ENCODE results near the gene UNC45B.
A peak's percentile ranks its signal among the peaks of the same experiment; 100 is the strongest.
"Not testable (repeated sequence)": the region's sequence is repeated elsewhere in the genome, so short reads cannot be mapped to it uniquely, and the experiment has no call there.

Gene UNC45B

GRCh38 chr17:35138218-35138617 is 9.4 kb upstream of the UNC45B start:
- DNase-seq (ENCODE audit: low read depth) = no peak
- H3K4me3 ChIP-seq (ENCODE audit: low read depth, low read length) = no peak overlapping the region

- peak within 1 kb of the TSS; percentile 85 for H3K4me3 ChIP-seq (ENCODE audit: low read depth, low read length)
- DNase-seq (ENCODE audit: low read depth) = peak; percentile 54
Measured at GRCh38 chr17:35141681-35142466, 5.7 kb upstream of the UNC45B start, which contains the start of gene NLE1. NLE1 (minus strand) TSS chr17:35142303; CDS start chr17:35142275, 28 bp downstream.

- H3K4me3 ChIP-seq (ENCODE audit: low read depth, low read length) = peak overlapping the region; percentile 85
- DNase-seq (ENCODE audit: low read depth) = no peak
Measured at GRCh38 chr17:35142467-35142796, 5.2 kb upstream of the UNC45B start.

- no peak for DNase-seq (ENCODE audit: low read depth)
- no peak overlapping the region for H3K4me3 ChIP-seq (ENCODE audit: low read depth, low read length)
Measured at GRCh38 chr17:35144840-35145239, 2.8 kb upstream of the UNC45B start.

GRCh38 chr17:35146214-35146833 is 1.3 kb upstream of the UNC45B start:
- H3K4me3 ChIP-seq (ENCODE audit: low read depth, low read length) = no peak overlapping the region

GRCh38 chr17:35148144-35148543 is 527 bp downstream of the UNC45B start:
- DNase-seq (ENCODE audit: low read depth) = no peak

More at GRCh38 chr17:35146214-35146833, 1.3 kb upstream of the UNC45B start:
- DNase-seq (ENCODE audit: low read depth) = no peak

GRCh38 chr17:35149941-35150340 is 2.3 kb downstream of the UNC45B start:
- no peak for DNase-seq (ENCODE audit: low read depth)
- no peak overlapping the region for H3K4me3 ChIP-seq (ENCODE audit: low read depth, low read length)

More at GRCh38 chr17:35148144-35148543, 527 bp downstream of the UNC45B start:
- H3K4me3 ChIP-seq (ENCODE audit: low read depth, low read length) = no peak overlapping the region

- DNase-seq (ENCODE audit: low read depth) = not testable (repeated sequence)
Measured at GRCh38 chr17:35151080-35151479, 3.5 kb downstream of the UNC45B start.

GRCh38 chr17:35152421-35153140 is 5.0 kb downstream of the UNC45B start:
- no peak overlapping the region for H3K4me3 ChIP-seq (ENCODE audit: low read depth, low read length)
- no peak for DNase-seq (ENCODE audit: low read depth)

More at GRCh38 chr17:35151080-35151479, 3.5 kb downstream of the UNC45B start:
- not testable (repeated sequence) for H3K4me3 ChIP-seq (ENCODE audit: low read depth, low read length)

GRCh38 chr17:35154196-35155165 is 6.9 kb downstream of the UNC45B start:
- no peak overlapping the region for H3K4me3 ChIP-seq (ENCODE audit: low read depth, low read length)
- no peak for DNase-seq (ENCODE audit: low read depth)

GRCh38 chr17:35155246-35155645 is 7.6 kb downstream of the UNC45B start:
- no peak overlapping the region for H3K4me3 ChIP-seq (ENCODE audit: low read depth, low read length)
- no peak for DNase-seq (ENCODE audit: low read depth)

GRCh38 chr17:35159940-35160339 is 12.3 kb downstream of the UNC45B start:
- DNase-seq (ENCODE audit: low read depth) = no peak
- H3K4me3 ChIP-seq (ENCODE audit: low read depth, low read length) = no peak overlapping the region

- H3K4me3 ChIP-seq (ENCODE audit: low read depth, low read length) = no peak overlapping the region
- no peak for DNase-seq (ENCODE audit: low read depth)
Measured at GRCh38 chr17:35160354-35161201, 13.0 kb downstream of the UNC45B start.

GRCh38 chr17:35161281-35161761 is 13.7 kb downstream of the UNC45B start:
- DNase-seq (ENCODE audit: low read depth) = no peak
- no peak overlapping the region for H3K4me3 ChIP-seq (ENCODE audit: low read depth, low read length)

GRCh38 chr17:35162755-35163154 is 15.1 kb downstream of the UNC45B start:
- H3K4me3 ChIP-seq (ENCODE audit: low read depth, low read length) = no peak overlapping the region
- DNase-seq (ENCODE audit: low read depth) = no peak

- H3K4me3 ChIP-seq (ENCODE audit: low read depth, low read length) = no peak overlapping the region
- DNase-seq (ENCODE audit: low read depth) = no peak
Measured at GRCh38 chr17:35163886-35164285, 16.3 kb downstream of the UNC45B start.

- no peak overlapping the region for H3K4me3 ChIP-seq (ENCODE audit: low read depth, low read length)
- no peak for DNase-seq (ENCODE audit: low read depth)
Measured at GRCh38 chr17:35164716-35165115, 17.1 kb downstream of the UNC45B start.

GRCh38 chr17:35166526-35166925 is 18.9 kb downstream of the UNC45B start:
- H3K4me3 ChIP-seq (ENCODE audit: low read depth, low read length) = no peak overlapping the region
- no peak for DNase-seq (ENCODE audit: low read depth)
